ENCODE results near the gene FBXW11. TPM values are rescaled to one million over a fixed set of nuclear protein-coding genes. Genes with fewer than 3 reads are reported as not detected.

Gene FBXW11
- total and polyA plus RNA-seq, 2 of the 8 experiments (the other 6 are each of a cell fraction or from before 2014, with no cell fraction given): 45.0 to 75.6 TPM

- TF ChIP-seq CHD7 (IDR thresholded peaks at IDR 0.05; ENCODE audit: insufficient replicate concordance, low read length) (no peak), ATF3 (IDR thresholded peaks at IDR 0.05; ENCODE audit: insufficient read depth, low read depth, low read length) (no peak), HDAC6 (IDR thresholded peaks at IDR 0.05; ENCODE audit: low read depth, low read length) (no peak), SP2 (IDR thresholded peaks at IDR 0.05; ENCODE audit: low read length) (no peak)
These were observed 95.3 kb downstream of the FBXW11 start (continued) for GRCh38 chr5:171911152-171911551.

Data from H1 (cell line).